Stimulated activated CD4-positive, alpha-beta T cell treated with anti-CD3 and anti-CD28 coated beads, TNF-alpha, amount 100 ng/mL, for 4 hours (primary cell): Measurements from ENCODE around the gene GPC1.
"Not testable (repeated sequence)": the region's sequence is repeated elsewhere in the genome, so short reads cannot be mapped to it uniquely, and the experiment has no call there.

ENCODE experiments used
- DNase-seq, 3 experiments: peaks; one replicate each; pipeline ENCODE4 v3.0.0-alpha.2; 2020; ENCODE audit warnings: low read depth in 3 of 3

Gene GPC1, protein sequence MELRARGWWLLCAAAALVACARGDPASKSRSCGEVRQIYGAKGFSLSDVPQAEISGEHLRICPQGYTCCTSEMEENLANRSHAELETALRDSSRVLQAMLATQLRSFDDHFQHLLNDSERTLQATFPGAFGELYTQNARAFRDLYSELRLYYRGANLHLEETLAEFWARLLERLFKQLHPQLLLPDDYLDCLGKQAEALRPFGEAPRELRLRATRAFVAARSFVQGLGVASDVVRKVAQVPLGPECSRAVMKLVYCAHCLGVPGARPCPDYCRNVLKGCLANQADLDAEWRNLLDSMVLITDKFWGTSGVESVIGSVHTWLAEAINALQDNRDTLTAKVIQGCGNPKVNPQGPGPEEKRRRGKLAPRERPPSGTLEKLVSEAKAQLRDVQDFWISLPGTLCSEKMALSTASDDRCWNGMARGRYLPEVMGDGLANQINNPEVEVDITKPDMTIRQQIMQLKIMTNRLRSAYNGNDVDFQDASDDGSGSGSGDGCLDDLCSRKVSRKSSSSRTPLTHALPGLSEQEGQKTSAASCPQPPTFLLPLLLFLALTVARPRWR

DNA sequence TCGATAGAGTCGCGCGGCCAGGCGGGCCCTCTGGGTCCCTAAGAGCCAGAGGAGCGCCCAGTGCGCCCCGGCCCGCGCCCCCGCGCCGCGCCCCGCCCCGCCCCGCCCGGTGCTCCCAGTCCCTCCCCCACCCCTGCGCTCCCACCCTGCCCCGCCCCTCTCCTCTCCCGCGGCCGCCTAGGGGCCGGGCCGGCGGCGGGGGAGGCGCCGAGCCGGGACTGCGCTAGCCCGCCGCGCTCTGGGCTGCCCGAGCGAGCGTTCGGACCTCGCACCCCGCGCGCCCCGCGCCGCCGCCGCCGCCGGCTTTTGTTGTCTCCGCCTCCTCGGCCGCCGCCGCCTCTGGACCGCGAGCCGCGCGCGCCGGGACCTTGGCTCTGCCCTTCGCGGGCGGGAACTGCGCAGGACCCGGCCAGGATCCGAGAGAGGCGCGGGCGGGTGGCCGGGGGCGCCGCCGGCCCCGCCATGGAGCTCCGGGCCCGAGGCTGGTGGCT, at the start of gene GPC1:
Gene GPC1 (plus strand): TSS at position 207 of the 491 bp plus-strand sequence. CDS start 256 bp downstream, at position 463.
- DNase-seq, result no peak

DNA sequence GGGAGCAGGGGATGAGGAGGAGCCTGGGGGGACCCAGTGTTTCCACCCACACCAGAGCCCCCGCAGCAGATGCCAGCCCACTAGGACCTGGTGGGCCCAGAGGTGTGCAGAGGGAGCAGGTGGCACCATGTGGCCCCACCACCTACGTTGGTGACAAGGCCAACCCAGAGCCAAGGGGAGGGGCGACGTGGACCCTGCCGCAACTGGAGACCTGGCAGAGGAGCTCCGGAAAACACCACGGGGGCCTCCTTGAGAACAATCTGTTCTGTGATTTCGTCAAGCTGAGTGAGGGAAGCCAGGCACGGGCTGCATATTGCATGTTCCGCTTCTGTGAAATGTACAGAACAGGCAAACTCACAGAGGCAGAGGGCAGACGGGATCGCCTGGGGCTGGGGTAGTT, 49.1 kb upstream of the GPC1 start:
- no peak for DNase-seq

DNA sequence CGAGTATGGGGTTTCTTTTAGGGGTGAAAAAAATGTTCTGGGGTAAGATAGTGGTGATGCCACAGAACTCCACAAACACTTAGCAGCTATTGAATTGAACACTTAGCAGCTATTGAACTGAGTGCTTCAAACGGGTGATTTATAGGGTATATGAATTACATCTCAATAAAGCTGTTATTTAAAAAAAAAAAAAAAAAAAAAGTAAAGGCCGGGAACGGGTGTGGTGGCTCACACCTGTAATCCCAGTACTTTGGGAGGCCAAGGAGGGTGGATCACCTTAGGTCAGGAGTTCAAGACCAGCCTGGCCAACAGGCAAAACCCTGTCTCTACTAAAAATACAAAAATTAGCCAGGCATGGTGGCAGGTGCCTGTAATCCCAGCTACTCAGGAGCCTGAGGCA, 48.7 kb upstream of the GPC1 start:
- not testable (repeated sequence) for DNase-seq

DNA sequence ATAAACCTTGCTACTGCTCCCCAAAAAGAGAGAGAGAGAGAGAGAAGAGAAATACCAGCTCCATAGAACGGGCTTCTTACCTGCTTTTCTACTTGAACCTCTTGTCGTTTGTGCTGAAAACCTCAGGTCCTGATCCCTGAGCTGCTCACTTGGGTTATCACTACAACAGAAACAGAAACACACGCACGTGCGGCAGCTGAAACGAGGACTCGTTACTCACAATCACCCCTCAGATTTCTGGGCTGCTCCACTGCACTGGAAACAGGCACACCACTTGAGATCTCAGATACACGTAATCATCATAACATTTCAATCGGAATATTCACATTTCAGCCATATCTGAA, 48.2 kb upstream of the GPC1 start:
- DNase-seq, result no peak

DNA sequence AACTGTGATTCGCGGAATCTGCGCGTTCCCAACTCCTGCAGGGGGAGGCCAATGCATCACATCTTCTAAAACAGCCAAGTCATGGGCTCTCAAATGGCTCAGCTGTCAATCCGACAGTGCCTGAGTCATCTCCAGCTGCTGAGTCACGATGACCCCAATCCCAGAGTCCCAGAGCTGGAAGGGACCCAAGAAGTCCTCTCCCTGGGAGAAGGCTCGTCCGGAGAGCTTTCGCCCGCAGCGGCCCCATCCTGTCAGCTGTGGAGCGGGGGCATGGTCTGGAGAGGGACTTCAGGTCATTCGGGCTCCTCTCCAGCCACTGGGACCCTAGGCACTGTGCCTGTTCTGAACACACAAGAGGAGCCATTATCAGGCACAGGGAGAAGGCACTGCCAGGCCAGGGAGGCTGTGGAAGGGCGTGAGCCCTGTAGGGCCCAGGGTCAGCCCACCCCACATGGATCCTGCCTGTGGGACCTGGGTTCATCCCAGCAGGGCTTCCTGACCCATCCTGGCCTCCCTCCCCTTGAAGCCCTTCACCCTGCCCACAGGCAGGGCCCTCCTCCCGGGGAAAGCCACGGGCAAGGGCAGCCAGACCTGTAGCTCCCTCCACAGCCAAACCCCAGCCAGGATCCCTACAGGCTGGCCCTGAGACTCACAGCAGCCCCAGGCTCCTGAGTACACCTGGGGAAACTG, 47.6 kb upstream of the GPC1 start:
- DNase-seq, result no peak

DNA sequence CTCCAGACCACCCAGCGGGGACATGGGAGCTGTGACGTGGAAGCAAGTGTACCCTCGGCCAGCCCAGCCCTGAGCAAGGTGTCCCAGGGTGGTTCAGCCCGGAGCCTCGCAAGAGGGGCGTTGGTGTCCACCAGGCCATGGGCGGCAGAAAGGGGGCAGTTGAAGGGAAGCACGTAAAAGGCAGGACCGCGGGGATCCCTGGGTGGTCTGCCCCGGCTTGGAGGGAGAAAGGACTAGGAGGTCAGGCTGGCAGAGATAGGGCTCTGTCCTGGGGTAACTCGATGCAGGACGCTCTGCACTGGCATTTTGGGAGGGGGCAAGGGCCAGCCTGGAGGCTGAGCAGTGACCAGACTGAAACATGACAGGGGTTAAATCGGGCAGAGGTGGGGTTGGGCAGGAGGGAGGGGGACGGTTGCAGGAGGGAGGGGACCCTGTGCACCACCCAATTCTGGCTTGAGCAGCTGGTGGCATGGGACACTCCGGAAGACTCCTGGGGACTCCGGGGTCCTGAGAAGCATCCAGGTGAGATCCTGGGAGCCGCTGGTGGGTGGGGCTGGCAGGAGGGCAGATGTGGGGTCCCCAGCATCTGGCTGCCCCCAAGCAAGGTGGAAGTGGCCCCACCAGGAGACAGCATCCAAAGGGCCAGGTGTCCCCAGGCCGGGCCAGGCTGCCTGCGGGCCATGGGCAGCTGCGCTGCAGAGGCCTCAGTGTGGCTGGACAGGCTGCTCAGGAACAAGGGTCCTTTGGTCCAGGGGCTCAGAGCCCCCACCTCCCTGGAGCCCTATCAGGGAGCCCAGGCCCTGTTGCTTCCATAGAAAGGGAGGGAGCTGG, 46.8 kb upstream of the GPC1 start:
- no peak for DNase-seq

DNA sequence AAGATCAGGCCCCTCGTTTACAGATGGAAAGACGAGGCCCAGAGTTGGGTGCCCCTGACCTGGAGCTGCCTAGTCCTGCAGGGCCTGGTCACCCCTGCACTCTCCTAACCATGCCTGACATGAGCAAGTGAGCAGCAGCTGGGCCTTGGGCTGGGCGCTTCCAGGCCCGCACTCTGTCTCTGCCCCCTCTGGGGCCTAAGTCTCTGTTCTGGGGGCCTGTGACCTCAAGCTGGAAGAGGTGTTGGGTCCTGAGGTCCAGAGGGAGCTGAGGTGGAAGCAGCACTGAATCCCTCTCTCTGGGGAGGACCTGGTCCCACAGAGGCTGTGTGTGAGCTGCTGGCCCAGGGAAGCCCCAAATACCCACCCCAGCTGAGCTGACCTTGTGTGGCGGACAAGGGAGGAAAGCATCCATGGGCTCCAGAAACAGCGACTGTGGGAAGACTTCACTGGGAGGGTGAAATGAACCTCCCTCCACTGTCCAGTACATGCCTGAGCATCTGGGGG, 46.1 kb upstream of the GPC1 start:
- DNase-seq, result no peak

DNA sequence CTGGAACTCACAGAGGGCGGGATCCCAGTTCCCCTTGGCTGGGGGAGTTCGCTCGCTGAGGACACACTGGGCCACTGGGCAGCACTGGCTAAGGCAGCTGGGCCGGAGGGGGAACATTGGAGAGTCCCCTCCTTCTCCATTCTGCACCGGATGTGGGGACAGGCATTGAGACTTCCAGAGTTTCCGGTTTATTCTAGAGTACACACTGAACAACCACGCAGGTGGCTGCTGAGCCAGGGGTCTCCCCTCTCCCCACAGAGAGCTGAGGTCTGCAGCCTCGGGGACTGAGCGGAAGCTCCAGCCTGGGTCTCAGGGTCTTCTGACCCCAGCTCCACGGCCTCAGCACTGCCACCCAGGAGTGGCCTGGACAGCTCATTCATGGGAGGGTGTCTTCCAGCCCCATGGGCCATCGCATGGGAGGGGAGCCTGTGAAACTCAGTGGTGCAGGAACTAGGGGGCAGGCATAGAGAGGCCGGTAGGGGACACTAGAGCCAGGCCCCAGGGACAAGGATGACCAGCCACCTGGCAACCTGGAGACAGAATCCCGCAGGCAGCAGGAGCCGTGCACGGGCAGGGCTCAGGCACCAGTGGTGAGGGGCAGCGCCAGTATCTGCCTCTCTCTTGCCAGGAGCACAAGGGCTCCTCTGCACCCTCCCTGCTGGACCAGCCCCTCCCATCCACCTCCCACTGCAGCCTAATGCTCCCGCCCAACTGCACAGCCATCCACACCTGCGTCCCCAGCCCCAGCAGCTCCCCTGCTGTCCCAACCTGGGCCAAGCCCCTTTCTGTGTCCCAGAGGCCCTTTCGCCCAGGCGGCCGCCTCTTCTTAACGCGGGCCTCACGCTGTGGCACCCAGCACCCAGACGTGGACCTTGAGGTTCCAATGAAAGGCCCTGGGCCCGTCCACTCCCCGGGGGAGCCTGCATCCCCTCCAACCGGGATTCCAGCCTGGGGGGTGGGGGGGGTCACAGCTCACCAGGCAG, 45.1 kb upstream of the GPC1 start:
- DNase-seq, result no peak

DNA sequence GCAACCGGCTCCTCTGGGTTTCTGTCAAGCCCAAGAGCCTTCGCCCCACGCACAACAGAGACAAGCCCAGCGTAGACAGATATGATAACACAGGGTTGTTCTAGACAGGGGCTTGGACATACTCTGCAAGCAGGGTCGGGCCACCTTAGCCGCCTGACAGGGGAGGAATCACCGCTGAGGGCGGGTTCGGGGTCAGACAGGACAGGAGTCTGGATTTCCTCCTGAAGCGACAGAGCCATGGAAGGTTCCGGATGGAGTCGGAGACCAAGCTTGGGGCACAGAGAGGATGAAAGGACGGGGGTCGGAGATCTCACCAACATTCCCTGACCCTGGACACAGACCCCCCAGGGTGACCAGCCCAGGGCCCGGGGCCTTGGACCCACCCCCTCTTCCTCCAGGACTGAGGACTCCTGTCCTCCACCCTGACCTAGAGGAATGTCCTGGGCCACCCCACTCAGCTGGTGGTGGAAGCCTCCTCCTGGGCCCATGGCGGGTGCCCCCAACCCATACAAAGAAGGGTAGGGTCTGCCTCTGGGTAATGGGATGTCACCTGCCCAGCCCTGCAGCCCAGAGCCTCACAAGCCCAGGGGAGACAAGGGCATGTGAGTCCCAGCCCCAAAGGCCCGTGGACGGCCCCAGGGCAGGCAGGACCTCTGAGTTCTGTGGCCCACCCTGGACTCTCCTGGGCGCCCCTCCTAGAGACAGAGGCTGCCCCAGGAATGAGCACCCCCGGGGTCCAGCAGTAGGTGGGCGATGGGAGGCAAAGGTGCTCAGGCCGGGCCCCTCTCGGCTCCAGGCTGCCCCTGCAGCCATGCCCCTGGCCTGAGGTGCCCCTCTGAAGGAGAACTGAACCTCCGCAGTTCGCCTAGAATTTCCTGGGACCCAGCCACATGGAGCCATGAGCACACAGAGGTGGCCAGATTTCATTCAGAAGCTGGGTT, 44.1 kb upstream of the GPC1 start:
- DNase-seq, result no peak

DNA sequence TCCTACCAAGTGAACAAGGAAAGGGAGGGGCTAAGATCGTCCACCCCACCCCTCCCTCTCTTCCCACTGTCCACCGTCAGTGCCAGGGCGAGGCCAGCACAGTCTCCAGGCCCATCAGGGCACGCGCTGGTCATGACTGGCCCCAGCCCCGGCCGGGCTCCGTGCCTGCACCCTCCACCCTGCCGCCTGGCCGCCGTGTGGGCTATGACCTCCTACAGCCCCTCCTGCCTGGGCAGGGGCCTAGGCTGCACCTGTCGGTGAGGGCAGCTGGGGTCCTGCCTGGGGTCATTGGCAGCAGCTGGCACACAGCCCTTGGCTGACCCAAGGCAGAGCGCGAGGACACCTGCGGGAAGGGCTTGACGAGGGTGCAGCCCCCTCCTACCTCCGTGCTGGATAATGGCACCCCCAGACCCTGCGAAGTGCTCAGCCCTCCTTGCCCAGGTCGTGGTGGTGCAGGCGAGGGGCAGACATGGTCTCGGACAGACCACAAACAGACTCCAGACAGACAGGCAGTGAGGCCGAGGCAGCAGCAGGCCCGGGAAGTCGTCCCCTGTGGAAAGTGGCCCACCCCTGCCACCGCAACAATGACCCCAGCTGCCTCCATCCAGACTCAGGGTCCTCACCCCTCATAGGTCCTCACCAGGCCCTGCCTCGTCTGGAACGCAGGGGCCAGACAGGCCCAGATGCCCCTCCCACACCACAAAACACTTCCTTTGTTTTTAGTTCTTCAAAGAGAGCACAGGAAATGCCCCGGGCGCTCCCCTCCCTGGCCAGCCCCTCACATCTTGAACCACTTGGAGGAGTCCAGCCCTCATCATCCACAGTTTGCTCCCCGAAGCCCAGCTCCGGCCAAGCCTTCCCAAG, 43.1 kb upstream of the GPC1 start:
- DNase-seq, result no peak

DNA sequence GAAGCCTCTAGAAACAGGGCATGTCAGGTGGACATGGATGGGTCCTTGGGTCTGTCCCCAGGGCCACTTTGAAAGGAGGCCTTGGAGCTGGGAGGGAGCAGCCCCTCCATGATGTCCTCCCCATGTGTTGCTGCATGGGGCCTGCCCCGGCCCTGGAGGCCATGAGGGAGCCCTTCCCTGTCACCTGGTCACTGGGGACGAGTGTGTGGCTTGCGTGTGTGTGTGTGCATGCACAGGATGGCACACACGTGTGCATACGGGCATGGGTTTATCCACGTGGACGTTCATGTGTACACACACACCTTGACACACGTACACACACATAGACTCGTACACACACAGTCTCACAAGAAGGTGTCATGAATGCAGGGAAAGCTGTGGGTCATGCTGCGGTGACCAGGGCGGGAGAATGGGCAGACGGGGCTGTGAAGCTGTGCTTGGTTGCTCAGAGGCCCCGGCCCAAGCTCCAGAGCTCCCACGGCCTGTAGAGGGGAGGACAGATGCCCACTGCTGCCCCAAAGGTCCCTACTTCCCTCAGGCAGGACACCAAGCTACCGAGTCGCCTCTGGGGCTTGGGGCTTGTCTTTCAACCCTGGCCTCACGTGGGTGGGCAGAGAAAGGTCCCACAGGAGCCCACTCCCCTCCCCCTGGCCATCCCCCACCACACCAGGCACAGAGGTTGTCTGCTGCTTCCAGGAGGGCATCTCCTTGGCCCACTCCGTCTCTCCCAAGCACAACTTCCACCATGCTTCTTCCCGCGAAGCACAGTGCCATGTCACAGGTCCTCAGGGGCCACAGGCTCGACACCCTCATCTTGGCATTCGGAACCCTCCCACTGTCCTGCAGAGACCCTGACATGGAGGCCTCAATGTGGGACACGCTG, 42.3 kb upstream of the GPC1 start:
- DNase-seq, result no peak

DNA sequence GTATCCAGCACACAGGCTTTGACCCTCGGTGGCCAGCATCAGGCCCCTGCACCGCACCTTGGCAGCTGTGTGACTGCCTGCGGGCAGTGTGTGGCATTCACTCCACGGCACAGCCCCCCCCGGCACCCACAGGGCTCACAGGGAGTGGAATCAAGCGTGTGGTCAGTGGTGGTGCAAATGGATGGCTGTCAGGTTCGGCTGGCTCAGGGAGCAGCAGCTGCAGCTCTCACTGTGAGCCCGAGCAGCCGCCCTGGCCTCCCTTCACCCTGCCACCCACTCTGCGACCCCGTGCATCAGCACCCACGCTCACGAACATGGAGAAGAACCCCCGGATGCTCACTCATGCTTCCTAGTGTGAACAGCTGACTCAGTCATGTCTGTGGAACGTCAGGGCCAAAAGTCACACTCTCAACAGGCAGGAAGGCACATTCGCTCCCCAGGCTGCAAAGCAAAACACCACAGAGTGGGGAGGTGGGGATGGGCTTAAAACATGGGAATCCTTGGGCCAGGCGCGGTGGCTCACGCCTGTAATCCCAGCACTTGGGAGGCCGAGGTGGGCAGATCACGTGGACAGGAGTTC, 41.5 kb upstream of the GPC1 start:
- no peak for DNase-seq

DNA sequence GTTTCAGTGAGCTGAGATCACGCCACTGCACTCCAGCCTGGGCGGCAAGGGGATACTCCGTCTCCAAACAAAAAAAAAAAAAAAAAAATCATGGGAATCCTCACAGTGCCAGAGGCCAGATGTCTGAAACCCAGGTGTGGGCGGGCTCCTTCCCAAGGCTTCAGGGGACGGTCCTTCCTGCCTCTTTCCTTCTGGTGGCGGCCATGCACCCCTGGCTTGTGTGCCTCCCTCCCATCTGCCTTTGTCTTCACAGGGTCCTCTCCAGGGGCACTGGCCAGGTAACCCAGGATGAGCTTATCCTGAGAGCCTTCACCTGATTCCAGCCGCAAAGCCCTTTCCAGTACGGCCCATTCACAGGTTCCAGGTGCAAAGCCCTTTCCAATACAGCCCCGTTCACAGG, 40.9 kb upstream of the GPC1 start:
- no peak for DNase-seq

DNA sequence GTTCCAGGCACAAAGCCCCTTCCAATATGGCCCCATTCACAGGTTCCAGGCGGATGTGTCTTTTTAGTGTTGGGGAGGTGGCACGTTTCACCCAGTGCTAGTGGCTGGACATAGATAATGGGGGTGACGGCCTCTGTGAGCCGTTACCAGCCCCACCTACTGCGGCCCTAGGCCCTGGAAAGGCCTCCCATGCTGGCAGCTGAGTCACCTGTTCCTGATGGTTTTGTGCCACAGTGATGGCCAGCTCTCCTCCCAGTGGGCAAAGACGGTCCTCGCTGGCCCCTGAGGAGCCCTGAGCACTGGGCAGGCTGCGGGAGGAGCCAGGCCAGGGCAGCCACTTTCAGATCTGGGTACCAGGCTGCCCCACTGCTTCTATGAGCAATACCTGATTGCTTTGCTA, 40.0 kb upstream of the GPC1 start:
- DNase-seq, result no peak

DNA sequence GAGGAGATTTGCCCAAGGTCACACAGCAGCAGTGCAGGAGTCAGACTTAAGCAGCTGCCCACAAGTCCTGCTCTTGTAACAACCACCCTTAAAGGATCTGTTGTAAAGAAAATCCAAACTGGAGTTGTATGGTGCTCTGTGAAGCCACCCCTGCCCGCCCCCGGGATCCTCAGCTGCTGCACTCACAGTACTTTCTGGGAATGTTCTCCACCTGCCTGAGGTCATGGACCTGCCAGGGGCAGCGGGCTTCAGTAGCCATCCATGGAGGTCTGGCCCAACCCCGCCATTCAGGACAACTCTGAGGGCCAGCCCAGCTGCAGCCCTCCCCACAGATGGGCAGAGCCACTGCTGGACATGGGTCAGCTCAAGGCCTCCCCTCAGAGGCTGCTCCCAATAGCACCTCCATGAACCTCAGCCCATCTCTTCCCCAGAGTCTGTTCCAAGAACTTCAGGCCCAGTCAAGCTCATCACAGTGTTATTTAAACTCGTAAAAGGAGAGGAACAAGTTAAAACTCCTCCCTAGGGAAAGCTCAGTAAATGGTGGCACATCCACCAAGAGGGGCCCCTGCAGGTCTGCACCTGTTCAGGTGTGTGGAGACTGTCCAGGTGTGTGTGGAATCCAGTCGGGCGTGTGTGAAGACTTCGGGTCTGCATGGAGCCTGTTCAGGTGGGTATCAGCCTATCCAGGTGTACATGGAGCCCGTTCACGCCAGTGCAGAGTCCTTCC, 39.4 kb upstream of the GPC1 start:
- no peak for DNase-seq
